Measurements from ENCODE around the gene CBARP.

Gene CBARP

GRCh38 chr19:1275976-1276627, 38.3 kb upstream of the CBARP start:
- Histone ChIP-seq H2AFZ (ENCODE audit: low read depth) (no peak overlapping the region), H3K4me2 (peak overlapping the region; percentile 100), H3K27me3 (ENCODE audit: insufficient read depth, low read depth) (no peaks in the 10 kb centered on the region), H3K36me3 (ENCODE audit: insufficient read depth) (peaks cover 25% of the 10 kb centered on the region; the same call in 1 of the 2 replicates), H3K27ac (peak overlapping the region; percentile 94), H3K79me2 (ENCODE audit: insufficient read depth, low read depth) (peaks cover 33% of the 10 kb centered on the region; the same call in 1 of the 2 replicates), H3K4me3 (IDR thresholded peaks at IDR 0.05; ENCODE audit: insufficient read depth, low read depth, low read length) (no peak overlapping the region), H3K4me1 (ENCODE audit: low read depth, poor library complexity, severe bottlenecking) (peaks cover 13% of the 10 kb centered on the region), H4K20me1 (ENCODE audit: insufficient read depth) (no peaks in the 10 kb centered on the region), H3K9ac (peak overlapping the region; percentile 86)
- TF ChIP-seq CTCF (conservative IDR thresholded peaks at IDR 0.05; ENCODE audit: low read depth, low read length): no peak

DNA sequence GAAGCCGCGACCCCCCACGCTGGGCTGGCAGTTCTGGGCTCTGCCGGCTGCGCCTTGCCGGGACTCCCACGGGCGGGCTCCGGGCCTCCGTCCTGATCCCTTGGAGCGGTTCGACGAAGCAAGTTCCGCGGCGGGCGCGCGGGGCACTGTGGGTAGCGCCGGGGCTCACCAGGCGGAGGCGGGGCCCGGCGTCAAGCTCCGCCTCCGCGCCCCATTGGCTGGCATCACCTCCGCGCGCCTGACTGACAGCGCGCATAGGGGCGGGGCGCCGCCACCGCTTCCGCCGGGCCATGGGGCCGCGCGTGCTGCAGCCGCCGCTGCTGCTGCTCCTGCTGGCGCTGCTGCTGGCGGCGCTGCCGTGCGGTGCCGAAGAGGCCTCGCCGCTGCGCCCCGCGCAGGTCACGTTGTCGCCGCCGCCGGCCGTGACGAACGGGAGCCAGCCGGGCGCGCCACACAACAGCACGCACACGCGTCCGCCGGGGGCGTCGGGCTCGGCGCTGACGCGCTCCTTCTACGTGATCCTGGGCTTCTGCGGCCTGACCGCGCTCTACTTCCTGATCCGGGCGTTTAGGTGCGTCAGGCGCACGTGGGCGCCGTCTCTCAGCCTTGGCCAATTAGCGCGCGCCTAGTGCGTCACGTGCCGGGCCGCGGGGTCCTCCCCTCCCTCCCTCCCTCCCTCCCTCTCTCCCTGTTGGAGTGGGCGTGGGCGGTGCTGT, 37.6 kb upstream of the CBARP start, which contains the start of gene FAM174C:
Gene FAM174C (plus strand): TSS at position 271 of the 716 bp plus-strand sequence. CDS start 20 bp downstream, at position 291.
- no peak within 1 kb of the TSS for H2AFZ ChIP-seq (ENCODE audit: low read depth)

GRCh38 chr19:1274852-1275259, 37.1 kb upstream of the CBARP start:
- Histone ChIP-seq H2AFZ (ENCODE audit: low read depth) (no peak overlapping the region), H3K79me2 (ENCODE audit: insufficient read depth, low read depth) (peaks cover 45% of the 10 kb centered on the region), H4K20me1 (ENCODE audit: insufficient read depth) (no peaks in the 10 kb centered on the region), H3K4me1 (ENCODE audit: low read depth, poor library complexity, severe bottlenecking) (peaks cover 22% of the 10 kb centered on the region), H3K9ac (no peak overlapping the region), H3K27ac (peak overlapping the region; percentile 94), H3K36me3 (ENCODE audit: insufficient read depth) (peaks cover 25% of the 10 kb centered on the region; the same call in 1 of the 2 replicates), H3K4me3 (IDR thresholded peaks at IDR 0.05; ENCODE audit: insufficient read depth, low read depth, low read length) (no peak overlapping the region), H3K4me2 (peak overlapping the region; percentile 36), H3K27me3 (ENCODE audit: insufficient read depth, low read depth) (no peaks in the 10 kb centered on the region)
- TF ChIP-seq CTCF (conservative IDR thresholded peaks at IDR 0.05; ENCODE audit: low read depth, low read length): no peak

More for the DNA sequence above, 37.6 kb upstream of the CBARP start, which contains the start of gene FAM174C:
- TF ChIP-seq CTCF (conservative IDR thresholded peaks at IDR 0.05; ENCODE audit: low read depth, low read length): no peak
- Histone ChIP-seq H3K36me3 (ENCODE audit: insufficient read depth) (peaks cover 25% of the 10 kb centered on the region; the same call in 1 of the 2 replicates), H3K27me3 (ENCODE audit: insufficient read depth, low read depth) (no peaks in the 10 kb centered on the region), H3K27ac (peak within 1 kb of the TSS; percentile 94), H3K4me2 (peak within 1 kb of the TSS; percentile 100), H3K4me3 (IDR thresholded peaks at IDR 0.05; ENCODE audit: insufficient read depth, low read depth, low read length) (no peak within 1 kb of the TSS), H3K79me2 (ENCODE audit: insufficient read depth, low read depth) (peaks cover 40% of the 10 kb centered on the region), H3K4me1 (ENCODE audit: low read depth, poor library complexity, severe bottlenecking) (peaks cover 20% of the 10 kb centered on the region), H3K9ac (peak within 1 kb of the TSS; percentile 86), H4K20me1 (ENCODE audit: insufficient read depth) (no peaks in the 10 kb centered on the region)

- Histone ChIP-seq H3K79me2 (ENCODE audit: insufficient read depth, low read depth) (peaks cover 49% of the 10 kb centered on the region), H3K36me3 (ENCODE audit: insufficient read depth) (peaks cover 25% of the 10 kb centered on the region; the same call in 1 of the 2 replicates), H3K4me3 (IDR thresholded peaks at IDR 0.05; ENCODE audit: insufficient read depth, low read depth, low read length) (no peak overlapping the region), H3K27me3 (ENCODE audit: insufficient read depth, low read depth) (no peaks in the 10 kb centered on the region), H3K27ac (no peak overlapping the region), H3K4me2 (peak overlapping the region; percentile 36; the same call in 1 of the 2 replicates), H4K20me1 (ENCODE audit: insufficient read depth) (no peaks in the 10 kb centered on the region), H3K4me1 (ENCODE audit: low read depth, poor library complexity, severe bottlenecking) (peaks cover 22% of the 10 kb centered on the region), H2AFZ (ENCODE audit: low read depth) (no peak overlapping the region), H3K9ac (no peak overlapping the region)
- TF ChIP-seq CTCF (conservative IDR thresholded peaks at IDR 0.05; ENCODE audit: low read depth, low read length): no peak
Observed at GRCh38 chr19:1274081-1274851, 36.5 kb upstream of the CBARP start.
